Islet of Langerhans (tissue), 1 donor: ENCODE measurements around the gene ZNF783.

Source experiments
- FAIRE-seq: peaks from one replicate; lab custom pipeline; 2011; peaks lifted over from hg19 to GRCh38; lab: Jason Lieb, UNC

The ZNF783 gene

DNA sequence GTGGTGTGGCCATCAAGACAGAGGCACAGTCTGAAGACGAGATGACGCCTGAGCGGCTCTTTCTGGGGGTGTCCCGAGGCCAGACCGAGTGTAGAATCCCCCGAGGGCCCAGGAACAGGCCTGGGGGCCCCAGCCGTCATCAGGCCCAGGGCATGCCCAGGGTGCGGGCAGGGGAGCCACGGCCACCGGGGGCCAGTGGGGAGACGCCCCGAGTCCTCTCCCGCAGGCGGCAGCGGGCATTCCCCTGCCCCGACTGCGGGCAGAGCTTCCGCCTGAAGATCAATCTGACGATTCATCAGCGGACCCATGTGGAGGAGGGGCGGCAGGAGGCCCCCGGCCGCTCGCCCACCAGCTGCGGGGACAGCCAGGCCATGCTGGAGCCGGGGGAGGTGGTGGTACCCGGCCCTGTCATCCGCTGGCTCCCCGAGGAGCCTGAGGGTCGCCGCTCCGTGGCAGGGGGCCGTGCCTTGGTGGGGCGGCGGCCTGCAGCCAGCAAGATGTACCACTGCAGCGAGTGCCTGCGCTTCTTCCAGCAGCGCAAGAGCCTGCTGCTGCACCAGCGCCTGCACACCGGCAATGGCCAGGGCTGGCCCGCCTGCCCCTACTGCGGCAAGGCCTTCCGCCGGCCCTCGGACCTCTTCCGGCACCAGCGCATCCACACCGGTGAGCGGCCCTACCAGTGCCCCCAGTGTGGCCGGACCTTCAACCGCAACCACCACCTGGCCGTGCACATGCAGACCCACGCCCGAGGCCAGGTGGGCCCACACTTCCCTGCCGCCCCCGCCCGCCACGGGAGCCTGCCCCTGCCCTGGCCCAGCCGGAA is 19.7 kb downstream of the ZNF783 start:
- FAIRE-seq = no peak

DNA sequence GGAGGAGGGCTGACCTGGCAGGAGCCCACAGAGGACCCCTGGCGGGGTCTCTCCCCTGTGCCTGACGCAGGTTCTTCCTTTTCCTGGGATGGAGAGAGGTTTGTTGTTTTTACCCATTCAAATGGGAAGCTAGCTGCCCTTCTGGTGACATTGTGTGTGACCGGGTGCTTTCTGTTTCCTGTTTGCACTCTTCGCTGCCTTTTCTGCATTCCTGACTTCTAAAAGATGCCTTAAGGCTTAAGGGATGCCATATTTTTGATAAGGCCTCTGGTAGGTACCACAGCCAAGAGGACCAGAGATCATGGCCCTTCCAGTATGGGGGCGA is 20.3 kb downstream of the ZNF783 start:
- FAIRE-seq = no peak

GRCh38 chr7:149283321-149283720 is 21.3 kb downstream of the ZNF783 start:
- no peak for FAIRE-seq

- no peak for FAIRE-seq
Observed at GRCh38 chr7:149284343-149284742, 22.3 kb downstream of the ZNF783 start.

DNA sequence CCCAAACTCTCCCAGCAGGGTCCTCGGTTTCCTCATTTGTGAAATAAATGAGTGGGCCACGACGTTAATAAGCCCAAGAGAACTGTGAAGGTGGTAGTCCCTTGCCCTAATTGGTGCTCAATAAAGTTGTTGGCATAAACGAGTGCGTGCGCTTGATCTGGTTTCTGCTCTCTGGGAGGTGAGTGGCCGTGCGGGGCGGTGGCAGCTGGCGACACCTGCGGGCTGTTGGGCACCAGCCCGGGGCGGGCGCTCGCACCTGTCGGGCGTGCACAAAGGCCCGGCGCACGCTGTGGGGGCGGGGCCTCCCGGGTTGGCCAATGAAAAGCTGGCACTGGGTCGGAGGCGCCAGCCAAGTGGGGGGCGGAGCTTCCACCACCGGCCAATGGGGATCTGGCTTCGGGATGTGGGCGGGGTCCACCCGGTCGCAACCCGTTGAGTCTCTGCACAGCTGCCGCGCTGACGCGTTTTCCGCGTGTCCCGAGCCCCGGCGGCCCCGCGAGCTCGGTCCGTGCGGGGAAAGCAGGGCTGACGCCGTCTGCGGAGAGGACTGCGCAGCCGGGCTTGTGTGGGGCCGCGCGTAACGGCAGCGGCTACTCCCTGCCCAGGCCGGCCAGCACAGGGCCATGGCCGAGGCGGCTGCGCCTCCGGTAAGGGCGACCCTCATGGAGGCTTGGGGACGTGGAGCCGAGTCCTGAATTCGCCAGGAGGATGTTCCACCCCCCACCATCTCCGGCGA is 23.0 kb downstream of the ZNF783 start:
- no peak for FAIRE-seq

DNA sequence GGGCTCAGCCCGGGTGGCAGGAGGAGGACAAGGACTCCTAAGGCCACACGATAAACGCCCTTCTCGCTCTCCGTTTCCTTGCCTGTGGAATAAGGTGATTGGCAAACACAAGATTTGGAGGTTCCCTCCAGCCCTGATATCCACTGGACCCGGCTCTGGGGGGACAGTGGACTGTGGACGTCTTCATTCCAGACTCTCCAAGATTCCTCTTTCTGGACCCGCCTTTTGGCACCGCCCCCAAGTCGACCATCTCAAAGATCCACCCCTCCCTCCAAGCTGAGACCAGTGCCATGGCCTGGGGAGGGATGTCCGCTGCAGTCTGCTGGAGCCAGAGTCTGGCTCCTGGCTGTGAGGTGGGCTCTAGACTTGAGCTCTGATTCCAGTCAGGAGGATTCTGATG is 23.6 kb downstream of the ZNF783 start:
- no peak for FAIRE-seq

DNA sequence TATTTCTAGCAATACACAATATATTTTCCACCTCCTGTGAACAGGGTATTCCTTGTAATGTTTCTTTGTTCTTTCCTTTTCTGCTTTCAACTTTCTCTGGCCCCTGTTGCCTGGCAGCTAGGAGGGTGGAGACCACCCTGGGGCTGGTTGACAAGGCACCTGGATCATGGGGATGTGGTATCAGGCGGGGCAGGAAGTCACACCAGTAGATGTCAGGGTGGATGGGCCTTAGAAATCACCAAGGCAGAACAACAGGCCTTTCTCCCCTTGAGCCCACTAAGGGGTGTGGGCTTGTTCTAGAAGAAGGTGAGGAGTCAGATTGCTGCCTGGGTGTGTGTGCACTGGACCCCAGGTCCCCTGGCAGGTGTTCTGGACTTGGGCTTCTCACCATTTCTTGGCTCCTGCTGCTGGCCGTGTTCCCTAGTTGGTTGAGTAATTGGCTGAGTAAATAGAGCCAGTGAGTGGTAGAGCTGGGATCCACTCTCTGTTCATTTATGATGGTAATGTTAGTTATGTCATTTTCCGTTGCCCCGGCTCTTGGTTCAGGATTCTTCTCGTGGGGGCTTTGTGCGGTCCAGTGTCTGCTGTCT is 24.9 kb downstream of the ZNF783 start:
- no peak for FAIRE-seq

DNA sequence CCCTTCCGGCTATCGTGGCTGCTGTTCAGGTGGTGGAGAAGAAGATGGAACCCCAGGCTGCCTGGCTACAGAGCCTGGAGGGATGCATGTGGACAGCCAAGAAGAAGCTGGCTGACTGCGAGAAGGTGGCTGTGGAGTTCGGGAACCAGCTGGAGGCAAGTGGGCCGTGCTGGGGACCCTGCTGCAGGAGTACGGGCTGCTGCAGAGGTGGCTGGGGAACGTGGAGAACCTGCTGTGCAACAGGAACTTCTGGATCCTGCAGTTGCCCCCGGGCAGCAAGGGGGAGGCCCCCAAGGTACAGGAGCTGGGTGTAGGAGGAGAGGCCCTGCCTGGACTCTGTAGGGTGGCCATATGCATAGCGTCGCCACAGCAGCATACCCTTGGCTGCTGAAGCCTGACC is 25.6 kb downstream of the ZNF783 start:
- FAIRE-seq = no peak

DNA sequence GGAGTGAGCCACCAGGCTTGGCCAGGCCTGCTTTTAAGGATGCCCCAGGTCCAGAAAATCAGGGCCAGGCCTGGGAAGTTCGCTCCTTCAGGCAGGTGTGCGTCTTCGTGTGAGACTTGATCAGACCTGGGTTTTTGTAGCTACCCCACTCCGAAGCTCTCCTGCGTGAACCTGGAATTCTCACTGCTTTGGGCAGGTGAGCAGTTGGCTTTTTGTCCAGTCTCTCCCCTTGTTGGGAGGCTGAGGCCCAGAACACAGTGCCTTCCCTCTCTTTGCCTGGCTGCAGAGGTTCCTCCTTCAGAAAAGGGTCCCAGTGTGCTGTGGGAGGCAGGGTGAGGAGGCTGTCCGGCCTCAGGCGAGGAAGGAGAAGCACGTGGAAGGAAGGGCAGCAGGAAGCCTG is 27.3 kb downstream of the ZNF783 start:
- no peak for FAIRE-seq

DNA sequence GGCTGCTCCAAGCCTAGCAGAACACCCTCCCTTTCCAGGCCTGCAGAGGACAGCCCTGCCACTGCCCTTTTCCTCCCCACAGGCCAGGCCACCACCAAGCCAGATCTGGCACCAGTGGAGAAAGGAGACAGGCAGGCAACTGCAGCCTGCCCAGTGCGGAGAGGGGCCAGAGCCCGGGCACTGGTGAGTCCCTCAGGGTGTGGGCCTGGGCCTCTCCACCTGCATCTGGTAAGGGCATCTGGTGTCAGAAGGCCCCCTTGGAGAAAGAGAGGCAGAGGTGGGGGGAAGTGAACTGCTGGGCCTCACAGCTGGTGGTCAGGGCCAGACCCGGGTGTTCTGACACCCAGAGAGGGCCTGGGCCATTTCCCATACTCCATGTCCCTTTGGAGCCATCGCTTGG is 27.9 kb downstream of the ZNF783 start:
- no peak for FAIRE-seq

DNA sequence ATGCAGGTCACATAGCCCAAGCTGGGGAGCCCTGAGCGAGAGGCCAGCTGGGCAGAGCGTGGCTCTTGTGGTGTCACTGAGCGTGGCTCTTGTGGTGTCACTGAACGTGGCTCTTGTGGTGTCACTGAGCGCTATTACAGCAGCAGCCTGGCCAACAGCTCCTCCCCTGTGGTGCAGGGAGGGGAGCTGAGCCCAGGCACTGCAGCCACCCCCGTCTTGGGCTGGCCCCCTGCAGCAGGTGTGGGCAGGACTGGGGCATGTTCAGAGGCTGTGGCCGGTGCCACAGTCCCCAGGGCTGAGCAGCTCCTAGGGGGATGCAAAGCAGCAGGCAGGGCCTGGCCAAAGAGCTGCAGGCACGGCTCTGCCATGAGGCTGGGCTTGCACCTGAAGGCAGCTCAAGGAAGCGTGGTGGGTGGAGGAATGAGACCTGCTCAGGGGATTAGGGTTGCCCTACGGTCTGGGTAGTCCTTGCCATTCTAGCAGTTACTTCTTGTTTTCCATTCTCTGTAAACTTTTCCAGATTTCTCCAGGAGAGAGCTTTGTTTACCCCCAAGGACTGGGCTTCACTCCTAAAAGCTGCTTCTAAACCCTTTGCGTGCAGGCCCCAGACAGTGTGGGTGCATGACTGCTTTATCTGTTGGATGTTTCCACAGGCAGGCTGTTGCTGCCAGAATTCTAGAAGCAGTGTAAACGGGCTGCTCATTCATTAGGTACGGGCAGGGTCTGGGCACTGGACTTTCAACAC is 29.2 kb downstream of the ZNF783 start:
- FAIRE-seq = no peak

DNA sequence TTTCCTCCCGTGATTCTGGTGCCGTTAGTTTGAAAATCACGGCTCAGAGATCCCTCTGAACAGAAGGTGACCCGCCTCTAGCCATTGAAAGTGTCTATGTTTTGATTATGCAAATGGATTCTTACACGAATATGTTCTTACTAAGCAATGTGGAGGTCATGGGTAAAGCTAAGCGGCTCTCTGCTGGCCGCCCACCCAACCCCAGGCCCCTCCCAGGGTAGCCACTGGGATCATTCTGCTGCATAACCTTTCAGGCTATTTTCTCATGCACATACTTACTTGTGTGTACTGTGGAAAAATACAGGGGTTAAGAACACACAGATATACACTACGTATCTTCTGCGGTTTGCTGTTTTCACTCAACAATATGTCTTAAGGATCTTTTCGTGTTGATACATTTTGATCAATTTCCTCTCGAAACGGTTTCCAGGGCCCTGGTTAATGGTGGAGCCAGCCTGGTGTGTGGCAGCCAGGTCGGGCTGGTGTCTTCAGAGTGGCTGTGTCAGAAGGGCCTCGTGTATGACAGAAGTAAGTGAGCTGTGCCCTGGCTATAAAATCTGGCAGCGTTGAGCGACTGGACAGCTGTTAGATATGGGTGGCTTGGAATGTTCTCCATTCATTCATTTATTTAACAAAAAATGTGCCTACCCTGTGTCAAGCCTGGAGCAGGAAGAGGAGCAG is 29.9 kb downstream of the ZNF783 start:
- no peak for FAIRE-seq

- no peak for FAIRE-seq
Observed at GRCh38 chr7:149292462-149292823, 30.4 kb downstream of the ZNF783 start.

DNA sequence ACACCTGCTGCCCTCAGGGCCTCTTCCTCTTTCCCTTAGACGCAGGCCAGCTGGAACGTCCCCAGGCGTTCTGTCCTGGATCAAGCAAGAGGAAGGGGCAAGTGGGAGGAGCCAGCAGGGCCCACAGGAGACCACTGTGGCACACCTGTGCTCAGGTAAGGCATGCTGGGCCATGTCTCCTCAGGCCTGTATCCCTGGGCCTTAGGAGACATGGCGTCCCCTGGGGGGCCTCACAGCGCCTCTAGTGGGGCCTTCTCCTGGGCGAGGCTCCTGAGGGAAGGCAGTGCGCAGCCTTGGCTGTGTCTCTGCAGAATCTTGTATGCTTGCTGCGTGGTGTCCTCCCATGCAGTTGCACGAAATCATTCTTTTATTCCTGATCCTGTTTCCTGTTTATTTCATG is 31.3 kb downstream of the ZNF783 start:
- FAIRE-seq = no peak

DNA sequence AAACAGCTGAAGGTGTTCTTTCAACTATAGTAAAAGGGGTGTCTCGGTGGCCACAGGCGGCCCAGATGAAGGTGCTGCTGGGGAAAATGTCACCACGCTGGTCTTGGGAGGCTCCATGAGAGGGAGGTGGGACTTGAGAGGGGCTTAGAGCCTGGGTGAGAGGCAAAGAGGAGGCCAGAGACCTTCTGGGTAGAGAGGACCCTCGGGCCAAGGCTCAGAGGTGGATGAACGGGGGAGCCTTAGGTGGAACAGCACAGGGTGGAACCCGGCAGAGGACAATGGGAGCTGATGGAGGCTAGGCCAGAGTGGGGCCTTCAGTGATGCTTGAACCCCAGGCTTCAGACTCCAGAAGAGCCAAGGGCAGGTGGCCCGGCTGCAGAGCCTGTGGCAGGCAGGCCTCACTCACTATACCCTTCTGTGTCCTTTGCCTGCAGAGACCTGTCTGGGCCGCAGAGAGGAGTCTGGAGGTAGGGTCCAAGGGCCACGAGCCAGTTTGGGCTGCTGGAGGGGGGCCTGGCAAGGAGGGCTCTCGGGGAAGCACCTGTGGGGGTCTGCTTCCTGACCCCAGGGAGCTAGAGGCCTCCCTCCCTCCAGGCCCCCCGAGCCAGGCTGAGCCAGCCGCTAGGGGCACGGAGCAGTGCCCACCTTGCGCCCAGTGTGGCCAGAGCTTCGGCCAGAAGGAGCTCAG is 32.1 kb downstream of the ZNF783 start:
- FAIRE-seq = no peak

GRCh38 chr7:149294634-149295480 is 32.9 kb downstream of the ZNF783 start:
- FAIRE-seq = no peak

GRCh38 chr7:149295481-149295850 is 33.5 kb downstream of the ZNF783 start:
- no peak for FAIRE-seq

- FAIRE-seq = no peak
Observed at GRCh38 chr7:149296368-149296767, 34.4 kb downstream of the ZNF783 start.

- no peak for FAIRE-seq
Observed at GRCh38 chr7:149297034-149297755, 35.2 kb downstream of the ZNF783 start.

DNA sequence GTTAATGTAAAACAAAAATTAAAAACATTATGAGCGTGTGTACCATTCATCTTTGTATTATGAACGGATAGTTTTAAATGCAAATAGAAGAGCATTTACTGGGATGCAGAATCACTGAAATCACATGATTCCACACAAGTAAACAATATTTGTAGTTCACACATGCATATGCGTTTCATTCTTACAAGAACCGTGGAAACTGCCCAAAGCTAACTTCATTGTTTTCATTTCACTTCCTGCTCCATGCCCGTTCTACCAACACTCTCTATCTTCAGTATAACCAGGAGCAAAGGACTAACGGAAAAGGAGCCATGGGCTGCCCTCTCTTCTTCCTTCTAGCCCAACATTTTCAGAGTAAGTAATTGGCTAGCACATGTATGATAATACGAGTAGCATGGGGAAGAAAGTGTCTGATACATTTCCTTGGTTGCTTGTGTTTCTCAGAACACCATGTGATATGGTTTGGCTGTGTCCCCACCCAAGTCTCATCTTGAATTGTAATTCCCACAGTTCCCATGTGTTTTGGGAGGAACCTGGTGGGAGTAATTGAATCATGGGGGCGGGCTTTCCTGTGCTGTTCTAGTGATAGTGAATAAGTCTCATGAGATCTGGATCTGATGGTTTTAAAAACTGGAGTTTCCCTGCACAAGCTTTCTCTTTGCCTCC is 38.8 kb downstream of the ZNF783 start:
- no peak for FAIRE-seq
